Ascending aorta (tissue), 2 donors: ENCODE data around the gene HMCN1. TPM values are rescaled to one million over a fixed set of nuclear protein-coding genes. Genes with fewer than 3 reads are reported as not detected.

Experiments
- DNase-seq, 2 donors: peaks; one replicate each; pipeline ENCODE4 v3.0.0-alpha.2; 2019; ENCODE audit warnings: low spot score in 2 of 2
- H3K27ac ChIP-seq, 2 donors: fragments of 200-600 bp; sonication (generic); one replicate each; pipeline ENCODE4 v1.5.1; 2016 to 2017; ENCODE audit warnings: mild to moderate bottlenecking in 1 of 2
- H3K27me3 ChIP-seq: fragments of 200-600 bp; sonication (generic); one replicate; pipeline ENCODE4 v1.5.1; 2017
- H3K36me3 ChIP-seq, 2 donors: fragments of 200-600 bp; sonication (generic); one replicate each; pipeline ENCODE4 v1.5.1; 2016
- H3K4me1 ChIP-seq, 2 donors: fragments of 200-600 bp; sonication (generic); one replicate each; pipeline ENCODE4 v1.5.1; 2016 to 2017; ENCODE audit warnings: mild to moderate bottlenecking in 1 of 2
- H3K4me3 ChIP-seq, 2 donors: fragments of 200-600 bp; sonication (generic); one replicate each; pipeline ENCODE4 v1.5.1; 2016 to 2017; ENCODE audit warnings: mild to moderate bottlenecking in 1 of 2
- H3K9me3 ChIP-seq, 2 donors: fragments of 200-600 bp; sonication (generic); one replicate each; pipeline ENCODE4 v1.5.1; 2016
- intact Hi-C: fragments of 100-400 bp; cut with DNase I; formaldehyde crosslinking; loops from one replicate; pipeline ENCODE4 v1.15.1; 2023
- total RNA-seq: library from RNA; depleted of rRNA; stranded (reverse); fragments of >200 nt; gene quantifications from one replicate; pipeline ENCODE4 v1.1.0, GENCODE V29; 2016
- TF ChIP-seq, protein P1 (sequence below), 3 experiments: fragments of 200-600 bp in 2 of 3; fragments of 450-650 bp in 1 of 3; sonication (generic) in 2 of 3; IDR thresholded peaks; one replicate each; pipeline ENCODE4 v1.5.1; 2016 to 2019; ENCODE audit warnings: antibody characterized with exemption in 3 of 3, mild to moderate bottlenecking in 1 of 3, moderate library complexity in 1 of 3

Gene HMCN1
- total RNA-seq, 1 donor from 2014 or later, result 61.7 TPM

DNA sequence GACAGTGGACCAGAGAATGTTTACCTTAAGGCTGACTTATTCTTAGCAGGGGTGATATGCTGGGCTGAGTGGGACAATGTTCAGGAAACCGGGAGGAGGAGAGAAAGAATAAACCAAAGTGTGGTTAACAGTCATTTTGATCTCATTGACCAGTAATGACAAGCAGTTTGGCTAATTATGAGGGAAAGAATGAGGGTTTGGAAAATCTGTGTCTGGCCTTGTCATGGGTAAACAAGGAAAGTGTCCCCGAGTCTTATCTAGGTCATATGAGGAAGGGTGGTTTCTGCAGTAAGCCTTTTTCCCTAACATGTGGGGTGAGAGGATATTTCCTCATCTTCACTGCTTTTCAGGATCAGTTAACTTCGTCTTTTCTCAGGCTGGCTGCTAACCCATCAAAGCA lies 485.9 kb downstream of the HMCN1 start:
- intact Hi-C loops, result no loop called here
- DNase-seq, result no peak
- no peaks in the 10 kb centered on the region for H3K9me3 ChIP-seq
- TF ChIP-seq, protein P1, sequence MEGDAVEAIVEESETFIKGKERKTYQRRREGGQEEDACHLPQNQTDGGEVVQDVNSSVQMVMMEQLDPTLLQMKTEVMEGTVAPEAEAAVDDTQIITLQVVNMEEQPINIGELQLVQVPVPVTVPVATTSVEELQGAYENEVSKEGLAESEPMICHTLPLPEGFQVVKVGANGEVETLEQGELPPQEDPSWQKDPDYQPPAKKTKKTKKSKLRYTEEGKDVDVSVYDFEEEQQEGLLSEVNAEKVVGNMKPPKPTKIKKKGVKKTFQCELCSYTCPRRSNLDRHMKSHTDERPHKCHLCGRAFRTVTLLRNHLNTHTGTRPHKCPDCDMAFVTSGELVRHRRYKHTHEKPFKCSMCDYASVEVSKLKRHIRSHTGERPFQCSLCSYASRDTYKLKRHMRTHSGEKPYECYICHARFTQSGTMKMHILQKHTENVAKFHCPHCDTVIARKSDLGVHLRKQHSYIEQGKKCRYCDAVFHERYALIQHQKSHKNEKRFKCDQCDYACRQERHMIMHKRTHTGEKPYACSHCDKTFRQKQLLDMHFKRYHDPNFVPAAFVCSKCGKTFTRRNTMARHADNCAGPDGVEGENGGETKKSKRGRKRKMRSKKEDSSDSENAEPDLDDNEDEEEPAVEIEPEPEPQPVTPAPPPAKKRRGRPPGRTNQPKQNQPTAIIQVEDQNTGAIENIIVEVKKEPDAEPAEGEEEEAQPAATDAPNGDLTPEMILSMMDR (IDR thresholded peaks at IDR 0.05), result no peak
- no peaks in the 10 kb centered on the region for H3K36me3 ChIP-seq
- H3K4me3 ChIP-seq, result no peak overlapping the region
- H3K4me1 ChIP-seq, result no peaks in the 10 kb centered on the region
- no peaks in the 10 kb centered on the region for H3K27me3 ChIP-seq
- no peak overlapping the region for H3K27ac ChIP-seq

DNA sequence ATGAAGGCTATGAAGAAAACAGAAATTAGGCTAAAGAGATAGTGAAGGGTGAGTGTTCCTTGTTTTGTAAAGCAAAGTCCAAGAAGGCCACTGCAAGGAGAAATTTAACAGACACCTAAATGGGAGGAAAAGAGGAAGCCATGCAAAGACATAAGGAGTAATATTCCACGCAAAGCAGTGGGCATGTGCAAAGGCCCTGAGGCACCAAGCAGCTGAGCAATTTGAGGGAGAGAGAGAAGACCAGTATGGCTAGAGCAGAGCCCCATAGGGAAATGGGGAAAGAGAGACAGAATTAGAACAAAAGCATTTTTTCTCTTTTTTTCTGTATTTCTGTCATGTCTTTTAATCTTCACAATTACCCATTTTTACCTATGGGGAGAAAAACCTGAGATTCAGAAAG lies 486.7 kb downstream of the HMCN1 start:
- TF ChIP-seq, protein P1 (IDR thresholded peaks at IDR 0.05), result no peak
- intact Hi-C loops, result no loop called here
- Histone ChIP-seq H3K4me3 (no peak overlapping the region), H3K27ac (no peak overlapping the region), H3K4me1 (no peaks in the 10 kb centered on the region), H3K27me3 (no peaks in the 10 kb centered on the region), H3K36me3 (no peaks in the 10 kb centered on the region), H3K9me3 (no peaks in the 10 kb centered on the region)
- DNase-seq, result no peak

DNA sequence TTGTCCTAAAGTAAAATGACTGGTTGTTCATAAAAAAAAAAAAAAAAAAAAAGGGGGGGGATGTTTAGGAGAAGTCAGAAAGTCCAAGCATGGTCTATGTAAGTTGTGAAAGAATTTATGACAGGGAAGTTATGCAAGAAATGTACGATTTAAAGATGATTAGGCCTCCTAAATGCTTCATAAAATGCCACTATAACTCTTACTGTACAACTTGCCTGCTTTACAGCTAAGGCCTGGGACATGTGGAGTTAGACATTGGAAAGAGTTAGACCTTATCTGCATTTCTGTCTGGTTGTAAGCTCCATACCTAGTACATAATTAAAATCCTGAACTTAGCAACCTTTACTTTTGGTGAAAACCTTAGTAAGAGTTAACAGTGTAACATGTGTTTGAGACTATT lies 490.9 kb downstream of the HMCN1 start:
- no peak overlapping the region for H3K4me3 ChIP-seq
- TF ChIP-seq, protein P1 (IDR thresholded peaks at IDR 0.05), result no peak
- no peak for DNase-seq
- no peaks in the 10 kb centered on the region for H3K4me1 ChIP-seq
- no peaks in the 10 kb centered on the region for H3K9me3 ChIP-seq
- H3K36me3 ChIP-seq, result no peaks in the 10 kb centered on the region
- intact Hi-C loops, result no loop called here
- H3K27ac ChIP-seq, result no peak overlapping the region
- no peaks in the 10 kb centered on the region for H3K27me3 ChIP-seq

DNA sequence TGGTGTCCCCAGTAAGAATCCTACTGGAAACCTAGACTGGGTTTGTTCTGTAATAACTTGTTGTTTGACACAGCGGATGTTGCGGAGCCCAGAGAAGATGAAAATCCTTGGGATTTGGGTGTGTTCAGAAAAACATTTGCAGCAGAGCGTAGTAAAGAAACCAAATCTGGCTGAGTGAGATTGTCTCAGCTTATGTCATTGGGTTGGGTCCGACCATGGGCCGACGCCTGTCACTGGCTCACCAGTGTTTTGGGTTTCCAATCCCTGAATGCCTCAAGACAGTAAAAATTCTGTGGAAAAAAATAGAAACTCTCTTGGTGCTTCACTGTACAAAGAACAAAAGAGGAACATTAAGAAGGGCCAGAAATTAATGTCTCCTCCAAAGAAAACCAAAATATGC lies 494.6 kb downstream of the HMCN1 start:
- H3K27me3 ChIP-seq, result no peaks in the 10 kb centered on the region
- H3K36me3 ChIP-seq, result no peaks in the 10 kb centered on the region
- no peak overlapping the region for H3K4me3 ChIP-seq
- H3K27ac ChIP-seq, result no peak overlapping the region
- intact Hi-C loops, result no loop called here
- DNase-seq, result no peak
- TF ChIP-seq, protein P1 (IDR thresholded peaks at IDR 0.05), result no peak
- no peaks in the 10 kb centered on the region for H3K9me3 ChIP-seq
- H3K4me1 ChIP-seq, result no peaks in the 10 kb centered on the region

DNA sequence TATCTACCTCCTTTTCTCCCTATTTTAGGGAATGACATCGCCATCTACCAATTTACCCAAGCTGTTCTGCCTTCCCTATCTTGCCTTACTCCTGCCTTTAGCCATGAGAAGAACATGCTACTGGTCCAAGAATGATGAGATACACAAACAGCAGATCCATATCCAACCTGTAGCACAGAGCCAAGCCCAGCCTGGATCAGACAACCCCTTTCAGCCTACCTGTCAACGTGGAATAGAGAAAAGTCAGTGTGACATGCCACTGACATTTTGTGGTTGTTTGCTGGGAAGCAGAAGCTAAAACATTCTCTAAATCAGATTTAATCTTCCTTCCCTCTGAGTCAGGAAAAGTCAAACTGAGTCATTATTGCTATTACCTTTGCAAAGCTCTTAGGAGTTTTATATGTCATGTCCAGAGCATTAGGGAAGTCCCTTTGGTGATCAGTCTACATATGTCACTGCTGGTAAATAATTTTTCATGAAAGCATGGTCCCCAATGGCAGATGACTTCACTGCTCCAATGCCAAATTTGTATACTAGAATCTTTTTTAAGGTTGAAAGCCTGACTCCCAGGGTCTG lies 497.8 kb downstream of the HMCN1 start:
- TF ChIP-seq, protein P1 (IDR thresholded peaks at IDR 0.05), result no peak
- no peaks in the 10 kb centered on the region for H3K9me3 ChIP-seq
- no peak overlapping the region for H3K4me3 ChIP-seq
- no peak for DNase-seq
- no peaks in the 10 kb centered on the region for H3K4me1 ChIP-seq
- intact Hi-C loops, result no loop called here
- no peaks in the 10 kb centered on the region for H3K36me3 ChIP-seq
- no peak overlapping the region for H3K27ac ChIP-seq
- H3K27me3 ChIP-seq, result no peaks in the 10 kb centered on the region
